GM18907 (cell line): ENCODE measurements around the gene ATXN2L.
A peak's percentile ranks its signal among the peaks of the same experiment; 100 is the strongest.
"Not testable (repeated sequence)": the region's sequence is repeated elsewhere in the genome, so short reads cannot be mapped to it uniquely, and the experiment has no call there.

Experiments used
- ATAC-seq: cut with Tn5 transposase; IDR thresholded peaks from one replicate; pipeline ENCODE4 v1.9.1; 2021; ENCODE audit warnings: mild to moderate bottlenecking, moderate library complexity; ENCODE audit not compliant: unreplicated experiment

Gene ATXN2L

GRCh38 chr16:28822520-28823290 is at the start of gene ATXN2L:
Gene ATXN2L (plus strand): TSS chr16:28822999. CDS start chr16:28823260, 261 bp downstream.
- peak; percentile 52 for ATAC-seq

- ATAC-seq = not testable (repeated sequence)
These were observed 41.1 kb upstream of the ATXN2L start for GRCh38 chr16:28781697-28782096.

GRCh38 chr16:28782357-28782756 is 40.4 kb upstream of the ATXN2L start:
- not testable (repeated sequence) for ATAC-seq

GRCh38 chr16:28802235-28803019 is 20.4 kb upstream of the ATXN2L start:
- ATAC-seq = peak; percentile 76

GRCh38 chr16:28807445-28808120 is 15.2 kb upstream of the ATXN2L start:
- not testable (repeated sequence) for ATAC-seq

GRCh38 chr16:28820016-28820415 is 2.8 kb upstream of the ATXN2L start:
- ATAC-seq = no peak

- ATAC-seq = not testable (repeated sequence)
These were observed 2.3 kb upstream of the ATXN2L start for GRCh38 chr16:28820546-28820945.

- ATAC-seq = no peak
These were observed 802 bp upstream of the ATXN2L start for GRCh38 chr16:28821874-28822519.

- peak; percentile 30 for ATAC-seq
These were observed 583 bp downstream of the ATXN2L start for GRCh38 chr16:28823291-28823872.

GRCh38 chr16:28823873-28824716 is 1.3 kb downstream of the ATXN2L start:
- peak; percentile 58 for ATAC-seq

GRCh38 chr16:28824717-28824973 is 1.8 kb downstream of the ATXN2L start:
- ATAC-seq = no peak

GRCh38 chr16:28826141-28826540 is 3.3 kb downstream of the ATXN2L start:
- ATAC-seq = no peak

GRCh38 chr16:28829747-28830146 is 6.9 kb downstream of the ATXN2L start:
- ATAC-seq = no peak

GRCh38 chr16:28830531-28830930 is 7.7 kb downstream of the ATXN2L start:
- ATAC-seq = no peak

- no peak for ATAC-seq
These were observed 11.6 kb downstream of the ATXN2L start for GRCh38 chr16:28834349-28834748.

GRCh38 chr16:28834873-28835863 is 12.4 kb downstream of the ATXN2L start:
- ATAC-seq = no peak

- ATAC-seq = no peak
These were observed 13.3 kb downstream of the ATXN2L start for GRCh38 chr16:28835864-28836760.

GRCh38 chr16:28836761-28837064 is 13.9 kb downstream of the ATXN2L start:
- ATAC-seq = no peak
